Esophagus squamous epithelium (tissue), 5 donors: ENCODE measurements around the gene TRIM65. TPM values are rescaled to one million over a fixed set of nuclear protein-coding genes. Genes with fewer than 3 reads are reported as not detected.

Experiments used
- DNase-seq: peaks from one replicate; lab custom pipeline; 2025; lab: John Stamatoyannopoulos, UW
- H3K27ac ChIP-seq, 4 donors: fragments of 200-600 bp; sonication (generic); one replicate each; pipeline ENCODE4 v1.5.1; 2016 to 2019; ENCODE audit warnings: mild to moderate bottlenecking in 1 of 4
- H3K27me3 ChIP-seq, 4 donors: fragments of 200-600 bp; sonication (generic); 1 replicate in 3 of 4; 2 replicates in 1 of 4; pipeline versions ENCODE4 v1.5.1 to v1.6.0; 2017 to 2021; ENCODE audit warnings: antibody characterized with exemption in 1 of 4
- H3K36me3 ChIP-seq, 3 donors: fragments of 200-600 bp; sonication (generic); one replicate each; pipeline ENCODE4 v1.5.1; 2016 to 2019
- H3K4me1 ChIP-seq, 3 donors: fragments of 200-600 bp; sonication (generic); one replicate each; pipeline ENCODE4 v1.5.1; 2017 to 2019
- H3K4me3 ChIP-seq, 4 donors: fragments of 200-600 bp; sonication (generic); 1 replicate in 3 of 4; 2 replicates in 1 of 4; pipeline ENCODE4 v1.5.1; 2016 to 2019; ENCODE audit warnings: mild to moderate bottlenecking in 2 of 4, moderate library complexity in 1 of 4
- H3K9me3 ChIP-seq, 3 donors: fragments of 200-600 bp; sonication (generic); one replicate each; pipeline ENCODE4 v1.5.1; 2016 to 2019
- POLR2A ChIP-seq, 4 donors: fragments of 450-650 bp; IDR thresholded peaks; one replicate each; pipeline ENCODE4 v1.6.1; 2017; ENCODE audit warnings: antibody characterized with exemption in 4 of 4, mild to moderate bottlenecking in 4 of 4, moderate library complexity in 3 of 4
- WGBS, 2 donors: methylation state at CpG; one replicate each; pipeline ENCODE4 v1.1.5; 2018; 5-methylcytosine and 5-hydroxymethylcytosine counted together
- intact Hi-C: fragments of 100-400 bp; cut with DNase I; formaldehyde crosslinking; loops from one replicate; pipeline ENCODE4 v1.15.0; 2022
- total RNA-seq, 4 donors: library from RNA; depleted of rRNA; stranded (reverse); fragments of >200 nt; gene quantifications; one replicate each; pipeline ENCODE4 v1.1.0, GENCODE V29; 2016
- TF ChIP-seq, protein P1 (sequence below), 6 experiments: fragments of 450-650 bp in 4 of 6; fragments of 200-600 bp in 2 of 6; sonication (generic) in 2 of 6; IDR thresholded peaks; one replicate each; pipeline ENCODE4 v1.5.1; 2016 to 2019; ENCODE audit warnings: antibody characterized with exemption in 6 of 6, mild to moderate bottlenecking in 4 of 6, moderate library complexity in 4 of 6
- donor health status: DM: yes; HTN: yes; CAD: no.

Gene TRIM65
- total RNA-seq, 4 donors from 2014 or later, result 17.3 to 24.6 (median 19.6) TPM

DNA sequence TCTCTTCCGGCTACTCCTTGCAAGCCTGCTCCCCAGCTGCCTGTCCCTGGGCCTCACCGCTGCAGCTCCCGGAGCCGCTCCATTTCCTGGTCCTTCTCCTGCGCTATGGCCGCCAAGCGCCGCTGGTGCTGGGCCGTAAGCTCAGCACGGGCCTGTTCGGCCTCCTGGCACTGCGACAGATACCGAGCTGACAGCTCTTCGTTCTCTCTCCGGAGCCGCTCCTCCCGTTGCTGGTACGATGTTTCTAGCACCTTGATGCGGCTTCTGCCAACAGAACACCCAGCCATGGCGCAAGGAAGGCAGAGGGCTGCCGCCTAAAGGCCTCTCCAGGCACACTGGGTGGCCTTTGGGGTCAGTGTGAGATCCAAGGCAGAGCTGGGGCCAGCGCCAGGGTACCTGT lies 22.9 kb upstream of the TRIM65 start:
- DNase-seq, result no peak
- intact Hi-C loops, result no loop called here

GRCh38 chr17:75917917-75918445 lies 21.2 kb upstream of the TRIM65 start:
- Histone ChIP-seq H3K27me3 (no peaks in the 10 kb centered on the region), H3K27ac (no peak overlapping the region), H3K36me3 (peaks cover 4 to 94% (median 6%) of the 10 kb centered on the region in 3 donors), H3K4me1 (peaks cover 0 to 11% (median 1%) of the 10 kb centered on the region in 3 donors), H3K4me3 (no peak overlapping the region), H3K9me3 (no peaks in the 10 kb centered on the region)
- no peak for TF ChIP-seq POLR2A (IDR thresholded peaks at IDR 0.05)
- TF ChIP-seq, protein P1, sequence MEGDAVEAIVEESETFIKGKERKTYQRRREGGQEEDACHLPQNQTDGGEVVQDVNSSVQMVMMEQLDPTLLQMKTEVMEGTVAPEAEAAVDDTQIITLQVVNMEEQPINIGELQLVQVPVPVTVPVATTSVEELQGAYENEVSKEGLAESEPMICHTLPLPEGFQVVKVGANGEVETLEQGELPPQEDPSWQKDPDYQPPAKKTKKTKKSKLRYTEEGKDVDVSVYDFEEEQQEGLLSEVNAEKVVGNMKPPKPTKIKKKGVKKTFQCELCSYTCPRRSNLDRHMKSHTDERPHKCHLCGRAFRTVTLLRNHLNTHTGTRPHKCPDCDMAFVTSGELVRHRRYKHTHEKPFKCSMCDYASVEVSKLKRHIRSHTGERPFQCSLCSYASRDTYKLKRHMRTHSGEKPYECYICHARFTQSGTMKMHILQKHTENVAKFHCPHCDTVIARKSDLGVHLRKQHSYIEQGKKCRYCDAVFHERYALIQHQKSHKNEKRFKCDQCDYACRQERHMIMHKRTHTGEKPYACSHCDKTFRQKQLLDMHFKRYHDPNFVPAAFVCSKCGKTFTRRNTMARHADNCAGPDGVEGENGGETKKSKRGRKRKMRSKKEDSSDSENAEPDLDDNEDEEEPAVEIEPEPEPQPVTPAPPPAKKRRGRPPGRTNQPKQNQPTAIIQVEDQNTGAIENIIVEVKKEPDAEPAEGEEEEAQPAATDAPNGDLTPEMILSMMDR (IDR thresholded peaks at IDR 0.05), result no peak
- 93 to 94% methylated on average over 14 to 15 of the region's 31 CpGs for WGBS, 2 donors
- intact Hi-C loops, result no loop called here
- no peak for DNase-seq

More for the DNA sequence above, 22.9 kb upstream of the TRIM65 start:
- Histone ChIP-seq H3K9me3 (no peaks in the 10 kb centered on the region), H3K27me3 (no peaks in the 10 kb centered on the region), H3K27ac (no peak overlapping the region), H3K4me3 (no peak overlapping the region), H3K4me1 (peaks cover 0 to 14% (median 7%) of the 10 kb centered on the region in 3 donors), H3K36me3 (peaks cover 0 to 89% (median 0%) of the 10 kb centered on the region in 3 donors)
- WGBS, 2 donors, result 95% methylated on average over 18 of the region's 22 CpGs; no CpG with 5 or more reads in 1 of the 2 donors
- no peak for TF ChIP-seq POLR2A (IDR thresholded peaks at IDR 0.05)
- TF ChIP-seq, protein P1 (IDR thresholded peaks at IDR 0.05), result no peak

- intact Hi-C loops, result no loop called here
- no peak for DNase-seq
- Histone ChIP-seq H3K36me3 (peaks cover 4 to 89% (median 6%) of the 10 kb centered on the region in 3 donors), H3K27me3 (no peaks in the 10 kb centered on the region), H3K9me3 (no peaks in the 10 kb centered on the region), H3K4me1 (peaks cover 0 to 11% (median 0%) of the 10 kb centered on the region in 3 donors), H3K4me3 (no peak overlapping the region), H3K27ac (no peak overlapping the region)
- TF ChIP-seq, protein P1 (IDR thresholded peaks at IDR 0.05), result no peak
- TF ChIP-seq POLR2A (IDR thresholded peaks at IDR 0.05), result no peak
- WGBS, 2 donors, result 88 to 94% methylated on average over 9 to 12 of the region's 23 CpGs
Measured at GRCh38 chr17:75917141-75917916, 20.6 kb upstream of the TRIM65 start.

- DNase-seq, result no peak
- WGBS, 2 donors, result 85 to 99% methylated on average over 5 to 6 of the region's 8 CpGs
- H3K4me3 ChIP-seq, result no peak overlapping the region
- no peaks in the 10 kb centered on the region for H3K27me3 ChIP-seq
- H3K9me3 ChIP-seq, result no peaks in the 10 kb centered on the region
- TF ChIP-seq POLR2A (IDR thresholded peaks at IDR 0.05), result no peak
- TF ChIP-seq, protein P1 (IDR thresholded peaks at IDR 0.05), result no peak
- intact Hi-C loops, result no loop called here
- H3K36me3 ChIP-seq, result peaks cover 4 to 79% (median 6%) of the 10 kb centered on the region in 3 donors
- peaks cover 4 to 29% (median 6%) of the 10 kb centered on the region in 3 donors for H3K4me1 ChIP-seq
- no peak overlapping the region for H3K27ac ChIP-seq
Measured at GRCh38 chr17:75915268-75915667, 18.5 kb upstream of the TRIM65 start.
